ENCODE measurements around the gene OR2G6.
"Not testable (repeated sequence)": the region's sequence is repeated elsewhere in the genome, so short reads cannot be mapped to it uniquely, and the experiment has no call there.

The OR2G6 gene

GRCh38 chr1:248562672-248563071 lies 54.8 kb downstream of the OR2G6 start, which contains the start of gene OR2T29:
TSS of gene OR2T29 (minus strand) at chr1:248562772. CDS start at chr1:248559491, 3,281 bp downstream.
- H3K27ac Mint-ChIP-seq; H3K36me3 Mint-ChIP-seq (ENCODE audit: low read depth); H3K4me3 Mint-ChIP-seq; DNase-seq; H3K27me3 Mint-ChIP-seq; H3K4me1 Mint-ChIP-seq (ENCODE audit: low read depth); H3K9me3 Mint-ChIP-seq: not testable (repeated sequence)

GRCh38 chr1:248565530-248566373 lies 57.9 kb downstream of the OR2G6 start:
- not testable (repeated sequence) for H3K9me3 Mint-ChIP-seq; H3K36me3 Mint-ChIP-seq (ENCODE audit: low read depth); H3K27me3 Mint-ChIP-seq
- Mint-ChIP-seq H3K4me3 (peak overlapping the region; percentile 69), H3K27ac (peak overlapping the region; percentile 91), H3K4me1 (ENCODE audit: low read depth) (peaks cover 11% of the 10 kb centered on the region)
- peak; percentile 30 for DNase-seq

GRCh38 chr1:248569049-248569448 lies 61.2 kb downstream of the OR2G6 start:
- H3K36me3 Mint-ChIP-seq (ENCODE audit: low read depth); H3K4me3 Mint-ChIP-seq; H3K27ac Mint-ChIP-seq; H3K9me3 Mint-ChIP-seq; H3K27me3 Mint-ChIP-seq; DNase-seq: not testable (repeated sequence)
- H3K4me1 Mint-ChIP-seq (ENCODE audit: low read depth), result peaks cover 12% of the 10 kb centered on the region

GRCh38 chr1:248570811-248571210 lies 62.9 kb downstream of the OR2G6 start:
- not testable (repeated sequence) for H3K9me3 Mint-ChIP-seq; H3K4me1 Mint-ChIP-seq (ENCODE audit: low read depth); H3K27me3 Mint-ChIP-seq; H3K4me3 Mint-ChIP-seq; DNase-seq; H3K27ac Mint-ChIP-seq; H3K36me3 Mint-ChIP-seq (ENCODE audit: low read depth)

- H3K4me1 Mint-ChIP-seq (ENCODE audit: low read depth); H3K27ac Mint-ChIP-seq; H3K36me3 Mint-ChIP-seq (ENCODE audit: low read depth); H3K9me3 Mint-ChIP-seq; DNase-seq; H3K4me3 Mint-ChIP-seq; H3K27me3 Mint-ChIP-seq: not testable (repeated sequence)
Measured at GRCh38 chr1:248572049-248572448, 64.2 kb downstream of the OR2G6 start.

DNA sequence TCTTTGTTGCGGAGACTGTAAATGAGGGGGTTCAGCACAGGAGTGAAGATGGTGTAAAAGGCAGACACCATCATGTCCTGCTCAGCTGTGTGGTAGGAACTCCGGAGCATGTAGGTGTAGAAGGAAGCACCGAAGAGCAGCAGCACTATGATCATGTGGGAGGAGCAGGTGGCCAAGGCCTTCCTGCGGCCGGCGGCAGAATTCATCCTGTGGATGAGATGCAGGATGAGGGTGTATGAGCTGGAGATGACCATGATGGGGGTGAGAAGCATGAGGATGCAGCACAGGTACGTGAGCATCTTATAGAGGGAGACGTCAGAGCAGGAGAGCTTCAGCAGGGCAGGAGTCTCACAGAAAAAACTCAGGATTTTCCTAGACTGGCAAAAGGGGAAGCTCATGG lies 66.0 kb downstream of the OR2G6 start:
- not testable (repeated sequence) for DNase-seq; H3K4me1 Mint-ChIP-seq (ENCODE audit: low read depth); H3K4me3 Mint-ChIP-seq; H3K27ac Mint-ChIP-seq; H3K9me3 Mint-ChIP-seq; H3K27me3 Mint-ChIP-seq; H3K36me3 Mint-ChIP-seq (ENCODE audit: low read depth)

GRCh38 chr1:248574657-248575056 lies 66.8 kb downstream of the OR2G6 start, which contains the start of gene OR2T34:
TSS of gene OR2T34 (minus strand) at chr1:248574757. CDS start at chr1:248574757, 0 bp downstream.
- not testable (repeated sequence) for H3K27me3 Mint-ChIP-seq; H3K4me3 Mint-ChIP-seq; H3K9me3 Mint-ChIP-seq; H3K4me1 Mint-ChIP-seq (ENCODE audit: low read depth); H3K27ac Mint-ChIP-seq; H3K36me3 Mint-ChIP-seq (ENCODE audit: low read depth); DNase-seq

DNA sequence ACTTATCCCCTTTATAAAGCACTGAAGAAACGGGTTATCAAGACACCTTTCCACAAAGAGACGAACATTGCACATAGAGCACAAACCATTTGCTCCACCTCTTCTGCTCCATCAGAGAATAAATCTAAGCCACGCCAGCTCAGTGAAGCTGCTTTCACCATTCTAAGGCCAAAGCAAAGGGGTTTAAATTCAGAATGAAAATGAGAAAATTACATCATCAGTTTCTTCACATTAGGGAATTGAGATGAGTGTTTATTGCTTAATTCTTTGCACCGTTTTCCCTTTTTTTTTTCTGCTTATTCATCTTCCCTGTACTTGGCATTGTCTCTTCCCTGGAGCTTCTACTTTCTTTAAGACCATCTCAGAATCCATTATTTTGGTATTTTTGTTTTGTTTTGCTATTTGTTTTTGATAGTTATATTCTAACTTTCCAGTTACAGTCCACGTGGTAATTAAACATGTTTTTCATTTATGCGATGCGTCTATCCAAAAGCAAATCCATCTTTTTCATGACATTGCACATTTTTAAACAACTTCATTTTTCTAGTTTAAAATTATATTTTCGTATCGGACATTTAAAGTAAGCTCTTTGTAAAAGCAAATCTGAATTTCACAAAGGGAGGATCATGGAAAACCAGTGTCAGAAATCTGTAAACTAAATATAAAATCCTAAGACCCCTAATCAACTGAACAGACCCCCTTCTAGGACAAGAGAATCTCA lies 68.5 kb downstream of the OR2G6 start:
- Mint-ChIP-seq H3K4me1 (ENCODE audit: low read depth) (peaks cover 5% of the 10 kb centered on the region), H3K36me3 (ENCODE audit: low read depth) (no peaks in the 10 kb centered on the region), H3K4me3 (no peak overlapping the region), H3K9me3 (peaks cover 3% of the 10 kb centered on the region), H3K27me3 (no peaks in the 10 kb centered on the region), H3K27ac (no peak overlapping the region)
- DNase-seq, result no peak

Data from activated T-cell treated with anti-CD3 and anti-CD28 coated beads, Interleukin-2, amount 50 U/mL, for 24 hours (primary cell).